Choroid plexus epithelial cell (primary cell): ENCODE results near the gene MARCOL.

Experiments used
- DNase-seq: peaks from one replicate; pipeline ENCODE4 v3.0.0-alpha.2; 2010; ENCODE audit warnings: low read depth
- H3K4me3 ChIP-seq: 2 replicates; pipeline ENCODE4 v1.5.1; 2011; ENCODE audit warnings: low read depth, mild to moderate bottlenecking, control low read depth, low read length, moderate library complexity
- TF ChIP-seq, protein P1 (sequence below): conservative IDR thresholded peaks from 2 replicates; pipeline ENCODE4 v1.5.1; 2011; ENCODE audit warnings: low read depth, mild to moderate bottlenecking, control low read depth, inconsistent platforms, low read length, moderate library complexity

The MARCOL gene, protein sequence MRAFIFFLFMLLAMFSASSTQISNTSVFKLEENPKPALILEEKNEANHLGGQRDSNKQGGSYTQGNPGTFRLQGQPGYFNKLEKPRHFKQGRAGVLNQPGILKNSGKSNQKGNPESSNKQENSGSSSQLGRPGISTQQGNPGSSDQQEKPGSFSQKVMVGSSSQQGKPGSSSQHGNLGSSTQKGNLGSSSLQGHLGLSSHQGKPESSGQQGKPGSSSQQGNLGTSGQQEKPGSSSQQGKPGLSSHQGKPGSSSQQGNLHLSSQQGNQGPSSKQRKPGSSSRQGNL

GRCh38 chr5:148238418-148238794 lies at the start of gene MARCOL:
TSS of gene MARCOL (plus strand) at chr5:148238525. CDS start at chr5:148238598, 73 bp downstream.
- H3K4me3 ChIP-seq, result no peak within 1 kb of the TSS
- TF ChIP-seq, protein P1, sequence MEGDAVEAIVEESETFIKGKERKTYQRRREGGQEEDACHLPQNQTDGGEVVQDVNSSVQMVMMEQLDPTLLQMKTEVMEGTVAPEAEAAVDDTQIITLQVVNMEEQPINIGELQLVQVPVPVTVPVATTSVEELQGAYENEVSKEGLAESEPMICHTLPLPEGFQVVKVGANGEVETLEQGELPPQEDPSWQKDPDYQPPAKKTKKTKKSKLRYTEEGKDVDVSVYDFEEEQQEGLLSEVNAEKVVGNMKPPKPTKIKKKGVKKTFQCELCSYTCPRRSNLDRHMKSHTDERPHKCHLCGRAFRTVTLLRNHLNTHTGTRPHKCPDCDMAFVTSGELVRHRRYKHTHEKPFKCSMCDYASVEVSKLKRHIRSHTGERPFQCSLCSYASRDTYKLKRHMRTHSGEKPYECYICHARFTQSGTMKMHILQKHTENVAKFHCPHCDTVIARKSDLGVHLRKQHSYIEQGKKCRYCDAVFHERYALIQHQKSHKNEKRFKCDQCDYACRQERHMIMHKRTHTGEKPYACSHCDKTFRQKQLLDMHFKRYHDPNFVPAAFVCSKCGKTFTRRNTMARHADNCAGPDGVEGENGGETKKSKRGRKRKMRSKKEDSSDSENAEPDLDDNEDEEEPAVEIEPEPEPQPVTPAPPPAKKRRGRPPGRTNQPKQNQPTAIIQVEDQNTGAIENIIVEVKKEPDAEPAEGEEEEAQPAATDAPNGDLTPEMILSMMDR, result no peak
- DNase-seq, result no peak

- TF ChIP-seq, protein P1, result no peak
- H3K4me3 ChIP-seq, result no peak overlapping the region
- DNase-seq, result no peak
These were observed 47.3 kb upstream of the MARCOL start for GRCh38 chr5:148191010-148191409.

GRCh38 chr5:148193202-148193601 lies 45.1 kb upstream of the MARCOL start:
- TF ChIP-seq, protein P1, result no peak
- H3K4me3 ChIP-seq, result no peak overlapping the region
- DNase-seq, result no peak

GRCh38 chr5:148201151-148201550 lies 37.2 kb upstream of the MARCOL start:
- TF ChIP-seq, protein P1, result no peak
- DNase-seq, result no peak
- no peak overlapping the region for H3K4me3 ChIP-seq

DNA sequence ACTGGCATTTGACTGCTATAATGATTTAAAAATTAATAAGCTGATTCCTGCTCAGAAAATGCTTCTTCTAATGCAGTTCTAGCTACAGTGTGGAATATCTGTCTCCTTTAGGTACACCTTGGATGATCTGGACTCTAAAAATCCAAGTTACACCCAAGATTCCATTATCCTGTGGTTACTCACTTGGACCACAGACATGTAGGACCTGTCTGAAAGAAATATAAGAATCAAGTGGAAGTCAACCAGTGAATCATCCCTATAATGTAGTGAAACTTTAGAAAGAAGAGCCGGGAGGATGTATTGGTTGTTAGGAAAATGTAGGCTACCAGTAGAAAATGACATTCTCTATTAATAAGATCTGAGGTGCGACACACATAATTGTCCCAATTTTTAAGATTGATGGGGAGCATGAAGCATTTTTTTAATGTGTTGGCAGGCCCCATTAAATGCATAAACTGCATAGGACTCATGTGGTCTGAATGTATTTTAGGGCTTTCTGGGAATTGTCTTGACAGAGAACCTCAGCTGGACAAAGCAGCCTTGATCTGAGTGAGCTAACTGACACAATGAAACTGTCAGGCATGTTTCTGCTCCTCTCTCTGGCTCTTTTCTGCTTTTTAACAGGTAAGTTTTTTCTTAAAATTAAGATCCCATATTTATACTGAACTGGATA lies 35.7 kb upstream of the MARCOL start, which contains the start of gene SPINK6:
Gene SPINK6, plus strand, starts transcription at position 512 of the 673 bp plus-strand sequence. Its CDS starts 55 bp downstream, at position 567.
- DNase-seq, result no peak
- no peak within 1 kb of the TSS for H3K4me3 ChIP-seq

GRCh38 chr5:148205044-148205806 lies 33.1 kb upstream of the MARCOL start:
- DNase-seq, result no peak
- H3K4me3 ChIP-seq, result no peak overlapping the region
- TF ChIP-seq, protein P1, result no peak

More for the DNA sequence above, 35.7 kb upstream of the MARCOL start, which contains the start of gene SPINK6:
- TF ChIP-seq, protein P1, result no peak
